GM18873 (cell line): ENCODE measurements around the gene GP9.
"Not testable (repeated sequence)": the region's sequence is repeated elsewhere in the genome, so short reads cannot be mapped to it uniquely, and the experiment has no call there.

Experiments used
- ATAC-seq: cut with Tn5 transposase; IDR thresholded peaks from one replicate; pipeline ENCODE4 v1.9.1; 2021; ENCODE audit warnings: mild to moderate bottlenecking, moderate library complexity, moderate number of reproducible peaks; ENCODE audit not compliant: unreplicated experiment, low FRiP score

The GP9 gene

GRCh38 chr3:129106866-129107565, 46.4 kb downstream of the GP9 start:
- no peak for ATAC-seq

- no peak for ATAC-seq
These were observed 47.2 kb downstream of the GP9 start for GRCh38 chr3:129107793-129108192.

- not testable (repeated sequence) for ATAC-seq
These were observed 50.6 kb downstream of the GP9 start for GRCh38 chr3:129111076-129111780.
